Upper lobe of left lung (tissue), 4 donors: Measurements from ENCODE around the gene TRIM34.

Source experiments
- CTCF ChIP-seq, 6 experiments: fragments of 450-650 bp in 4 of 6; fragments of 200-600 bp in 2 of 6; sonication (generic) in 2 of 6; IDR thresholded peaks; one replicate each; pipeline ENCODE4 v1.5.1; 2016 to 2019; ENCODE audit warnings: antibody characterized with exemption in 6 of 6
- EP300 ChIP-seq, 4 donors: sonication (generic); formaldehyde crosslinking; IDR thresholded peaks; one replicate each; pipeline ENCODE4 v1.5.1; 2017; ENCODE audit warnings: antibody characterized with exemption in 4 of 4, control low read depth in 2 of 4
- POLR2A ChIP-seq, 4 donors: fragments of 450-650 bp; IDR thresholded peaks; one replicate each; pipeline ENCODE4 v1.5.1; 2016 to 2017; ENCODE audit warnings: antibody characterized with exemption in 4 of 4, mild to moderate bottlenecking in 2 of 4
- POLR2AphosphoS5 ChIP-seq, 2 donors: sonication (generic); formaldehyde crosslinking; IDR thresholded peaks; one replicate each; pipeline ENCODE4 v1.5.1; 2017; ENCODE audit warnings: antibody characterized with exemption in 2 of 2

GRCh38 chr11:5621580-5621979 is 3.2 kb upstream of the TRIM34 start:
- TF ChIP-seq CTCF (IDR thresholded peaks at IDR 0.05): no peak
- TF ChIP-seq POLR2AphosphoS5 (IDR thresholded peaks at IDR 0.05): no peak
- TF ChIP-seq EP300 (IDR thresholded peaks at IDR 0.05): no peak
- no peak for TF ChIP-seq POLR2A (IDR thresholded peaks at IDR 0.05)
